GM19238 (cell line): ENCODE results near the gene GRIK1.
"Not testable (repeated sequence)": the region's sequence is repeated elsewhere in the genome, so short reads cannot be mapped to it uniquely, and the experiment has no call there.

Source experiments
- DNase-seq: peaks from one replicate; pipeline ENCODE4 v3.0.0; 2011; ENCODE audit warnings: low spot score; ENCODE audit not compliant: insufficient read length

Gene GRIK1

GRCh38 chr21:29939924-29940275, at the start of gene GRIK1:
TSS of gene GRIK1 (minus strand) at chr21:29939996.
- DNase-seq, result no peak

- DNase-seq, result no peak
These were observed 48.0 kb upstream of the GRIK1 start for GRCh38 chr21:29987762-29988161.

DNA sequence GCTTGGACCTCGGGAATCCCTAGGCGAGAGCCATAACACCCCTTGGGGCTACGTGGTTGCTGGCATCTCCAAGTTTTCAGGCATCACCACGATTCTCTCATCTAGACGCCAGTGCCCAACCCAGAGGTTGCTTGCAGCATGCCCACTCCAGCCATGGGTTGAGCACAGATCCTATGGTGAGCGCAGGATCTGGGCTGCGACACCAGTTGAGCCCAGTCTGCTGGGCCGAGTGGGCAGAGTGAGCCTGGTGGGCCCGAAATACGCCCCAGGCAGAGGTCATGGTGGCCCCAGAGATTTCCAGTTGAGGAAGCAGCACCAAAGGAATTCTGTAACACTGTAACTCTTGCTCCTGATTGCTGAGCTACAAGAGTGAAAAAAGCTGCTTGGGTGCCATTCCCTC, 46.1 kb upstream of the GRIK1 start:
- DNase-seq, result no peak

DNA sequence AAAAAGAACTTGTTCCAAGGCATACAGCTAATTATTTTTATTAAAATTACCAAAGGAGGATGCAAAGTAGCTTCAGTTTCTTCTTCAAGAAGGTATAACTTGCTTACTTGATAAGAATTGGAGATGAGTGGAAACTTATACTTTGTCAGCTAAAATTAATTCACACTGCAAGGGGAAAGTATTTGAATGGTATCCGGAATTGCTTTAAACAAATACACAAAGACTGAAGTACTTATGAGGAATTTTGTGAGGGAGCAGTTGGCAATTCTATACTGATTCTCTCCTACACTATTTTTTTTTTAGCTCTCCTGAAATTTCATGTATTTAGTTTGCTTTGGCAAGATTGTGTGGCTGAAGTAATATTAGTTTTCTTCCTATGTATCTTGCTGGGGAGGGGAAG, 39.2 kb upstream of the GRIK1 start:
- DNase-seq, result no peak

DNA sequence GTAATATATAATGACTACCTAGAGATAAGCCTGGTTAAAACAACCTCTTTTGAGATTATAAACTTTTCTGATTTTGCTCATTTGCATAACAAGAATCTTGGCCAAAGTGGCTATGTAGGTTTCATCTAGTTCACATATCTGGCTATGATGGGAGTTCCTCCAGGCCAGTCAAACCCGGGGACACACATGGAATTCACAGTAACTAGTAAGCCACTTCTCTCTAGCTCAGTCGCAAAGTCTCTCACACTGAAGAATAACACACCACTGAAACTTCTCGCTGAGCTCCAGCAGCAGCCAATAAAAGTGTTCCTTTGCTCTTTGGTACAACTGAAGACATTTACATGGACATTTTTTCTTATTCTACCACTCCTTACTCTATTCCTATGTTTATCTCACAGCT, 36.0 kb upstream of the GRIK1 start:
- no peak for DNase-seq

DNA sequence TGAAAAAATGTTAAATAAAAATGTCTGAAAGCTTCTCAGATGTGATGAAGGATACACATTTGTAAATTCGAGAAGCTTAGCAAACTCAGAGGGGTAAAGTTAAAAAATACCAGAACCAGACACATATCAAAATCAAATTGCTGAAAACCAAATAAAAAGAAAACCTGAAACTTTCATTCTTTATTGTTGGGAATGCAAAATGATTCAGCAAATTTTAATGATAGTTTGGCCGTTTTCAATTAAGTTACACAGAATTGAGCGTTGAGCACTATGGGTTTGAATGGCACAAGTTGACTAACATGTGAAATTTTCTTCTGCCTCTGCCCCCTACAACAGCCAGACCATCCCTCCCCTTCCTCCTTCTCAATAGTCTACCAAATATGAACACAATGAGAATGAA, 33.5 kb upstream of the GRIK1 start:
- DNase-seq, result no peak

- DNase-seq, result no peak
These were observed 21.7 kb upstream of the GRIK1 start for GRCh38 chr21:29961291-29962027.

GRCh38 chr21:29958551-29958950, 18.8 kb upstream of the GRIK1 start:
- no peak for DNase-seq

DNA sequence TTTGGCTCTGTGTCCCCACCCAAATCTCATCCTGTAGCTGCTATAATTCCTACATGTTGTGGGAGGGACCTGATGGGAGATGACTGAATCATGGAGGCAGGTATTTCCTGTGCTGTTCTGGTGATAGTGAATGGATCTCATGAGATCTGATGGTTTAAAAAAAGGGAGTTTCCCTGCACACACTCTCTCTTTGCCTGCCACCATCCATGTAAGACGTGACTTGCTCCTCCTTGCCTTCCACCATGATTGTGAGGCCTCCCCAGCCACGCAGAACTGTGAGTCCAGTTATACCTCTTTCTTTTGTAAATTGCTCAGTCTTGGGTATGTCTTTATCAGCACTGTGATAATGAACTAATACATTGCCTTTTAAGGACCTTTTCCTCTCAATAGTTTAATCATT, 18.2 kb upstream of the GRIK1 start:
- not testable (repeated sequence) for DNase-seq

DNA sequence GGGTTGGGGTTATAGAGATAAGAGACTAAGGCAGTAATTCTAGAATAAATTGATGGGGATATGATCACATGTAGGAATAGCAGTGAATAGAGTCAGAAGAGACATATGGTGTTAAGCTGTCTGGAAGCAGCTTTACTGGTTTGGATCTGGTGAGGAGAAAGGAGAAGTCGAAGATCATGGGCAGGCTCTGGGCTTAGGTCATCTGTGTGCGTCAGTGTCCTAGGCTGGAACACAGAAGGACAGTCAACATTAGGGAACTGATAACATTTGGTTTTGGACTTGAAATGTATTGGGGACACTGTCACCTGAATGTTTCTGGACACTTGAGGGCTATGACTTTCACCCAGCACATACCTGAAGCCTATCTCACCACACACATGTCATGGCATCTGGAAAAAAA, 13.9 kb upstream of the GRIK1 start:
- DNase-seq, result no peak

- no peak for DNase-seq
These were observed 13.3 kb upstream of the GRIK1 start for GRCh38 chr21:29953072-29953471.

DNA sequence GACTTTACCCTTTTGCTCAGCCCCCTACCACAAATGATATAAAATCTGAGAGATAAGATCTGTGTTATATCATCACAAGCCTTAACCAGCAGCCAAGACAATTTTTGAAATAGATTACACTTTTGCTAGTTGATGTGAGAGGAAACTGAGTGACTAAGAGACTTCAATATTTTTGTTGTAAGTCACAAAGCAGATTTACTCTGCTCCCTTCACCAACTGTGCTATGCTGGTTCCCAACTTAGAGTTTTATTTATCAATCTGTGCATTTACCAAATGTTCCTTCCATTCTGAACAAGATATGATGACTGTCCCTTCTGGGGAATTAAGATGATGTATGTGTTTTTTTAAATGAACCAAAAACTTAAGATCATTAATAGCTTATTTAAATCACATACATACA, 12.1 kb upstream of the GRIK1 start:
- no peak for DNase-seq

- DNase-seq, result no peak
These were observed 10.2 kb upstream of the GRIK1 start for GRCh38 chr21:29949991-29950390.

DNA sequence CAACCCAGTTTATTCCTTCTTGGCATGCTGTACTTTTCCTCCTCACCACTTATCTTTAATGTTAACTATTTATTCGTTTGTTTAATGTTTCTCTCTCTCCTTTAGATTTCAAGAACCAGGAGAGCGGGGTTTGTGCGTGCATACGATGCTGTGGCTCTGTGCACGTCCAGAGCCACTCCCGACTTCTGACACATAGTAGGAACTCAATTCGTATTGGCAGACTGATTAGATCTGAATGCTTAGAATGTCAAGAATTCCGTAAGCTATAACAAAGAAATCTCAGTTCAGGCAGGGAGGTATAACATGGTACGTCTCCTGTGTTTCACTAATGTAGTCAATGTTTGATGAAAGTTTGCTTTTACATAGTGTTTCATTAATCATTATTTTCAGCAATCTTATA, 7.3 kb upstream of the GRIK1 start:
- no peak for DNase-seq

DNA sequence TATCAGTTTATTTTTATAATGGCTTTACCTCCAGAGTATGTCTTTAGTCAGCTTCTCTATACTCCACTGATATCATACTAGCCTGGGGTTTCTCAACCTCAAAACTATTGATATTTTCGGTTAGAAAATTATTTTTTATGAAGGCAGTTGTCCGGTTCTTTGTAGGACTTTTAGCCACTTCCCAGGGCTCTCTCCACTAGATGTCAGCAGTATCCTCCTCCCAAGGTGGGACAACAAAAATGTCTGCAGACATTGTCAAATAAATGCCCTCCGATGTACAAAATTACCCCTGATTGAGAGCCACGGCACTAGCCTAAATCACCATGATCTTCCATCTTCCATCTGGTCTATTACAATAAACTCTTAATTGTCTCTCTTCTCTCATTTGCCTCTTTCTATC, 4.1 kb upstream of the GRIK1 start:
- no peak for DNase-seq

DNA sequence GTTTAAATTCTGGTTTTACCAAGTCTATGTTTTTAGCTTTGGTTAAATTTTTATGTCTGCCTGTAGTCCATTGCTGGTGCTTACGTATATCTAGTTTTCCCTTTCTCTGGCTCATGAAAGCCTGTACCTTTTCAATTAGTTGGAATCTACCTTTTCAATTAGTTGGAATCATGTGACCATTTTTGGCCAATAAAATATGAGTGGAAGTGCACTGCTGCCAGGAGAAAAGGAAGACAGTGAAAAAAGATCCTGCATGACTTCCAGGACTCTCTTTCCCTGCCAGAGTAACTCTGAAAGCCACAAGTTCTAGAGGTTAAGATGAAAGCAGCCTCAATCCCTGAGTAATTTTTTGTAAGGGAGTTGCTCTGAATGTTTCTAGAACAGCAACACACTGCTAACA, 2.2 kb upstream of the GRIK1 start:
- no peak for DNase-seq

GRCh38 chr21:29940991-29941390, 1.2 kb upstream of the GRIK1 start:
- no peak for DNase-seq

DNA sequence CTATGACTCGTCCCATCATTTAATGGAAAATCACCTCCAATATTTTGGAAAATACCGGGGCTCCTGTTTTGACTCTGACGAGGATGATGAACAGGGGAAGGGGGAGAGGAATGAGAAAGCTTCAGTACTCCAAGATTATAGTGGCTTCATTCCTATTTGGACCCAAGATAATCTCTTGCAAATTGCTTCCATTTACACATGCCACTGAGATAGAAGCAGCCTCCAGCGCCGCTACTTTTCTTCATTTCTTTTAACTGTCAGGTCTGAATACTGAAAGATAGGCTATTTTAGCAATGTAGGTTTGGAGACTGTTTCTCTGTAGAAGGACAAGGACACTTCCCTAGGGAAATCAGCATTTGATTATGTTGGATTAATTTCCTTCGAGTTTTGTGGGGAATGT, 565 bp upstream of the GRIK1 start:
- no peak for DNase-seq

GRCh38 chr21:29939104-29939923, 482 bp downstream of the GRIK1 start:
- no peak for DNase-seq

- no peak for DNase-seq
These were observed 1.1 kb downstream of the GRIK1 start for GRCh38 chr21:29938776-29939103.

- no peak for DNase-seq
These were observed 6.7 kb downstream of the GRIK1 start for GRCh38 chr21:29933088-29933487.

DNA sequence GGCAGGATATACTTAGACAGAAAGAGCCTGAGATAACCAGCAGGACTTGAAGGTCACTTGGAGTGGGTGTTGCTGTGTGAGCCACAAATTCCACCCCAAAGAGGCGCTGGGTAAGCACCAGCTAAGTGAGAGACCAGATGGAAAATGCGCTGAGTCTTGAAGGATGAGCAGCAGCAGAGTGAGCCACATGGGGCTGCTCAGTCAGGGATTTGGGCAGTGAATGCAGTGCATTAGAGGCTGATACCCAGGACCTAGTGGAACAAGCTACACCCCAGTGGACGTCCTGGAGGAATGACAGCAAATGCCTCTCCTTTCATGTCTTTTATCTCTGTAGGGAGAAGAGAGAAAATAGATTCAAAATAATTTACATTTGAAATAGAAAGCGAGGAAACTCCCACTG, 11.3 kb downstream of the GRIK1 start:
- DNase-seq, result no peak

DNA sequence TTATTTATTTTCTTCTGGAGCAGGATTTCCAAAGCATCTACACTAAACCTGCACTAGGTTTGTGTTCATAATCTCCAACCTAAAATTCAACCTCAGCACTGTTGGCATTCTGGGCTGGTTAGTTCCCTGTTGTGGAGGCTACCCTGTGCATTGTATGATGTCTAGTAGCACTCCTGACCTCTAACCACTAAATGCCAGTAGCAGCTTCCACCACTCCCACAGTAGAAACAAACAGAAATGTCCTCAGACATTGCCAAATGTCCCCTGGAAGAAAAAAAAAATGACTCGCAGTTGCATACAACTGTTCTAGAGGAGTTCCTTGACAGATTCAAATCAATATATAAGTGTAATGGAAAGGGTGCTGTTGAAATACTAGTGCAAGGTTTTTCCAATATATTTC, 18.9 kb downstream of the GRIK1 start:
- no peak for DNase-seq
